Large intestine (tissue), 3 donors: ENCODE results near the gene NAXE. TPM values are rescaled to one million over a fixed set of nuclear protein-coding genes. Genes with fewer than 3 reads are reported as not detected.
A peak's percentile ranks its signal among the peaks of the same experiment; 100 is the strongest.

Source experiments
- DNase-seq, 2 donors: peaks; one replicate each; pipeline versions ENCODE4 v3.0.0 to v3.0.0-alpha.2; 2013
- H3K27ac ChIP-seq: one replicate; pipeline ENCODE4 v1.5.1; 2013; ENCODE audit warnings: low read length
- H3K27me3 ChIP-seq: 2 replicates; pipeline ENCODE4 v1.6.1; 2013; ENCODE audit warnings: low read length; ENCODE audit not compliant: control insufficient read depth, insufficient read depth
- H3K36me3 ChIP-seq: 2 replicates; pipeline ENCODE4 v1.6.1; 2013; ENCODE audit warnings: low read length; ENCODE audit not compliant: control insufficient read depth, insufficient read depth
- H3K4me1 ChIP-seq: one replicate; pipeline ENCODE4 v1.6.1; 2013; ENCODE audit warnings: low read length; ENCODE audit not compliant: control insufficient read depth, insufficient read depth
- H3K4me3 ChIP-seq: one replicate; pipeline ENCODE4 v1.5.1; 2013; ENCODE audit warnings: low read length
- H3K9me3 ChIP-seq: one replicate; pipeline ENCODE4 v1.6.1; 2013; ENCODE audit warnings: mild to moderate bottlenecking, low read depth, low read length, moderate library complexity; ENCODE audit not compliant: control insufficient read depth
- WGBS: methylation state at CpG from one replicate; pipeline ENCODE4 v1.1.5; 2013; ENCODE audit warnings: low lambda C conversion rate; ENCODE audit not compliant: insufficient coverage; 5-methylcytosine and 5-hydroxymethylcytosine counted together
- polyA plus RNA-seq: library from polyadenylated mRNA; unstranded; fragments of 120-200 nt; gene quantifications from one replicate; pipeline ENCODE4 v1.2.1, GENCODE V29; 2013

Gene NAXE
- polyA plus RNA-seq, 1 donor, result 66.9 TPM

GRCh38 chr1:156560585-156561163 is 30.9 kb upstream of the NAXE start:
- 0% methylated on average over 1 of the region's 5 CpGs for WGBS

GRCh38 chr1:156565519-156565918 is 26.1 kb upstream of the NAXE start:
- Histone ChIP-seq H3K9me3 (no peaks in the 10 kb centered on the region), H3K27ac (no peak overlapping the region), H3K27me3 (no peaks in the 10 kb centered on the region), H3K4me1 (peaks cover 6% of the 10 kb centered on the region), H3K36me3 (peaks cover 18% of the 10 kb centered on the region), H3K4me3 (no peak overlapping the region)
- WGBS, result no CpG with 5 or more reads among the region's 2 CpGs
- DNase-seq, result no peak

More at GRCh38 chr1:156560585-156561163, 30.9 kb upstream of the NAXE start:
- Histone ChIP-seq H3K4me1 (peaks cover 2% of the 10 kb centered on the region), H3K36me3 (peaks cover 33% of the 10 kb centered on the region), H3K27ac (no peak overlapping the region), H3K9me3 (no peaks in the 10 kb centered on the region), H3K27me3 (no peaks in the 10 kb centered on the region), H3K4me3 (no peak overlapping the region)
- no peak for DNase-seq

GRCh38 chr1:156566436-156566835 is 25.1 kb upstream of the NAXE start:
- H3K36me3 ChIP-seq, result peaks cover 14% of the 10 kb centered on the region
- peaks cover 15% of the 10 kb centered on the region for H3K4me1 ChIP-seq
- 100% methylated on average over 1 of the region's 4 CpGs for WGBS
- H3K27me3 ChIP-seq, result no peaks in the 10 kb centered on the region
- H3K9me3 ChIP-seq, result no peaks in the 10 kb centered on the region
- no peak for DNase-seq
- H3K27ac ChIP-seq, result no peak overlapping the region
- H3K4me3 ChIP-seq, result no peak overlapping the region

DNA sequence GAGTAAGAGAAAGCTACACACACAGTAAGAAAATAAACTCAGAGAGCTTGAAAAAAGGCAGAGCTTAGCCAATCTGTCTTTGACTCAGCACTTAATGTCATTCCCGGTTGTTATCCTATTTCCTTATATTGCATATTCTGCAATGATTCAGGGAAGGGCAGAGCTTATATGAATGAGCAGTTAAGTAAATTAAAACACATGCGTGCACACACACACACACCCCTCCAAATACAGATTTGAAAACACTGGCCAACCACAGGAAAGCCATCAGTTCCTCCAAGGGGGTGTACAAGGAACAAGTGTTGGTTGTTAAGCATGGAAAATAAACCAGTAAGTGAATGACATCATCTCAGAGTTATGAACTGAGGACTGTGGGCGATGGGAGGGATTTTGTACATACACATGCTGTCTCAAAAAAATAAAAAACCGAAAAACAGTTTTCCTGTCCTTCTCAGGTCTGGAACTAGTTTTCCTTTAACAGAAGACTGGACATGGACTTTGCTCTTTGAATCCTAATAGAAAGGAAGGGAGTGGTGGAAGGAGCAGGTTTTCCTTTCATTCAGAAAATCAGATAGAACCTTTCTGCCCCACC is 20.2 kb upstream of the NAXE start:
- peak overlapping the region; percentile 60 for H3K4me3 ChIP-seq
- no peaks in the 10 kb centered on the region for H3K9me3 ChIP-seq
- peaks cover 2% of the 10 kb centered on the region for H3K27me3 ChIP-seq
- WGBS, result no CpG with 5 or more reads among the region's 4 CpGs
- peak overlapping the region; percentile 93 for H3K27ac ChIP-seq
- peaks cover 19% of the 10 kb centered on the region for H3K4me1 ChIP-seq
- peak; percentile 81 to 93 for DNase-seq
- H3K36me3 ChIP-seq, result no peaks in the 10 kb centered on the region

- peaks cover 2% of the 10 kb centered on the region for H3K27me3 ChIP-seq
- H3K4me3 ChIP-seq, result peak within 1 kb of the TSS; percentile 60
- no peaks in the 10 kb centered on the region for H3K36me3 ChIP-seq
- peak within 1 kb of the TSS; percentile 93 for H3K27ac ChIP-seq
- peak; percentile 88 to 89 for DNase-seq
- WGBS, result no CpG with 5 or more reads among the region's 38 CpGs
- no peaks in the 10 kb centered on the region for H3K9me3 ChIP-seq
- H3K4me1 ChIP-seq, result peaks cover 19% of the 10 kb centered on the region
Measured at GRCh38 chr1:156571919-156572662, 19.5 kb upstream of the NAXE start, which contains the start of gene IQGAP3. IQGAP3 (minus strand) TSS chr1:156572565; CDS start chr1:156572529, 36 bp downstream.

GRCh38 chr1:156572663-156573018 is 18.9 kb upstream of the NAXE start:
- no CpG with 5 or more reads among the region's 10 CpGs for WGBS
- Histone ChIP-seq H3K27ac (no peak overlapping the region), H3K4me1 (peaks cover 19% of the 10 kb centered on the region), H3K4me3 (peak overlapping the region; percentile 60), H3K9me3 (no peaks in the 10 kb centered on the region), H3K27me3 (peaks cover 2% of the 10 kb centered on the region), H3K36me3 (no peaks in the 10 kb centered on the region)
- DNase-seq, result no peak

DNA sequence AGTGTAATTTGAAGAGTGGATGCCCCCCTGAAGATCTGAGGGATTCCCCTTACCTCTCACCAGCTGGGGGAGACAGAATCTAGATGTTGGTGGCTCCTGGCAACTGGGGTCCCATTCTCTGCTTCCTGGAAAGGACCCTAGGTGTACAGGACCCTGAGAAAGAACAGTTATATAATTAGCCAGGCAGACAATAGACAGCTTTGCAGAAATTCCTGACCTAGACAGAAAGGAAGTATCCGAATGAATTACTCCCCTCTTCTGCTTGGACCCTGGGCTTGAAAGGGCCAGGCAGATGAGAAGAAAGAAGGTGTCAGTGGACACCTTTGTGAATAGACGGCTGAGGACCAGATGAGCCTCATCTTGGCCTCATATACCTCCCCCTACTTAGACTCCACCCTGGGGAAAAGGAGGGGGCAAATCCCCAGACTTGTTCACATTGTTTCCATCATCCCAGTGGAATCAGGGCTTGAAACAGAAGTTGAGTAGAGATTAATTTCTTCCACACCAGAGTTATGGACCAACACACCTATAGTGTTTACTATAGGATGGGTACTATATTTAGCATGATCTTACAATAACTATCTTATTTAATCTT is 17.4 kb upstream of the NAXE start:
- peaks cover 19% of the 10 kb centered on the region for H3K4me1 ChIP-seq
- H3K36me3 ChIP-seq, result no peaks in the 10 kb centered on the region
- 100% methylated on average over 1 of the region's 2 CpGs for WGBS
- H3K27me3 ChIP-seq, result peaks cover 2% of the 10 kb centered on the region
- DNase-seq, result no peak
- no peaks in the 10 kb centered on the region for H3K9me3 ChIP-seq
- no peak overlapping the region for H3K4me3 ChIP-seq
- no peak overlapping the region for H3K27ac ChIP-seq

DNA sequence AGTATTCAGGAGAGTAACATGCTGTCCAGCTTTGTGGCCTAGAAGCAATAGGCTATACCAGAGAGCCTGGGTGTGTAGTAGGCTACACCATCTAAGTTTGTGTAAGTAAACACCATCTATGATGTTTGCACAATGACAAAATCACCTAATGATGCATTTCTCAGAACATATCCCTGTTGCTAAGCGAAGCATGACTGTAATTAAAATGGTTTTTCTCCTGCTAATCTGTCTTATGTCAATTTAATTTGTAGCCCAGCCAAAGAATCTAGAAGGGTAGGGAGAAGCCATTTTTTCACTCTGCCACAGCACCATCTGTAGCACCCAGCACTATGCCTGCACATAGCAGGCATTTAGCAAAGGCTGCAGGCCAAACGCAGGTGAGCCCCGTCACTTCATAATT is 14.0 kb upstream of the NAXE start:
- H3K36me3 ChIP-seq, result no peaks in the 10 kb centered on the region
- H3K9me3 ChIP-seq, result no peaks in the 10 kb centered on the region
- no CpG with 5 or more reads among the region's 3 CpGs for WGBS
- peaks cover 2% of the 10 kb centered on the region for H3K4me1 ChIP-seq
- H3K4me3 ChIP-seq, result no peak overlapping the region
- peaks cover 2% of the 10 kb centered on the region for H3K27me3 ChIP-seq
- no peak overlapping the region for H3K27ac ChIP-seq
- no peak for DNase-seq

- WGBS, result no CpG with 5 or more reads among the region's 7 CpGs
- DNase-seq, result no peak
- peaks cover 2% of the 10 kb centered on the region for H3K27me3 ChIP-seq
- no peak overlapping the region for H3K27ac ChIP-seq
- no peak overlapping the region for H3K4me3 ChIP-seq
- no peaks in the 10 kb centered on the region for H3K9me3 ChIP-seq
- H3K4me1 ChIP-seq, result no peaks in the 10 kb centered on the region
- no peaks in the 10 kb centered on the region for H3K36me3 ChIP-seq
Measured at GRCh38 chr1:156578055-156578454, 13.5 kb upstream of the NAXE start.

- Histone ChIP-seq H3K4me1 (no peaks in the 10 kb centered on the region), H3K4me3 (no peak within 1 kb of the TSS), H3K27me3 (peaks cover 2% of the 10 kb centered on the region), H3K9me3 (no peaks in the 10 kb centered on the region), H3K36me3 (no peaks in the 10 kb centered on the region), H3K27ac (no peak within 1 kb of the TSS)
- no CpG with 5 or more reads among the region's 5 CpGs for WGBS
- DNase-seq, result no peak
Measured at GRCh38 chr1:156579472-156579871, 12.1 kb upstream of the NAXE start, which contains the start of gene TTC24. TTC24 (plus strand) TSS chr1:156579723; CDS start chr1:156581365, 1,642 bp downstream.
